ENCODE measurements around the gene RPL28.
A peak's percentile ranks its signal among the peaks of the same experiment; 100 is the strongest.
"Not testable (repeated sequence)": the region's sequence is repeated elsewhere in the genome, so short reads cannot be mapped to it uniquely, and the experiment has no call there.

RPL28 gene

DNA sequence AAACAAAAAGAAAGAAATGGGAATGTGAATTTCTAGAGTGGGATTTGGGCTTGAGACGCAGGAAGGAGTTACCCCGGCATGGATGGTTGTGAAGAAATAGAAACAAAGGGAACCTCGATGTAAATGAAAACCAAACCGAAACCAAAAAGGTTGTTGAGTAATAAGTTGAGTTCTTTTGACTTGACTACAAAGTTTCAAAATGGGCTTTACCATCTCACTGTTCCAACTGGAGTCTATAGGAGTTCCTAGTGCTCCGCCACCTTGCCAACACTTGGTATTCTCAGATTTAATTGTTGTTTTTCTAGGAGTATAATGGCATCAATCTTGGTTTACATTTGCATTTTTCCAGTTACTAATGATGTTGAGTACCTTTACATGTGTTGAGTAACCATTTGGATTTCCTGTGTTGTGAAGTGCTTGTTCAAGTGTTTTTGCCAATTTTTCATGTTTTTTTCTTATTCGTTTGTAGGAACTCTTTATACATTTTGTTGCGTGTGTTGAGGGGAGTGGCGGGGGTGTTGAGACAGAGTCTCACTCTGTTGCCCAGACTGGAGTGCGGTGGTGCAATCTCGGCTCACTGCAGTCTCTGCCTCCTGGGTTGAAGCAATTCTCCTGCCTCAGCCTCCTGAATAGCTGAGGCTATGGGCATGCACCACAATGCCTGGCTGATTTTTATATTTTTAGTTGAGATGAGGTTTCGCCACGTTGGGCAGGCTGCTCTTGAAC, 12.6 kb downstream of the RPL28 start:
- no peak for DNase-seq

DNA sequence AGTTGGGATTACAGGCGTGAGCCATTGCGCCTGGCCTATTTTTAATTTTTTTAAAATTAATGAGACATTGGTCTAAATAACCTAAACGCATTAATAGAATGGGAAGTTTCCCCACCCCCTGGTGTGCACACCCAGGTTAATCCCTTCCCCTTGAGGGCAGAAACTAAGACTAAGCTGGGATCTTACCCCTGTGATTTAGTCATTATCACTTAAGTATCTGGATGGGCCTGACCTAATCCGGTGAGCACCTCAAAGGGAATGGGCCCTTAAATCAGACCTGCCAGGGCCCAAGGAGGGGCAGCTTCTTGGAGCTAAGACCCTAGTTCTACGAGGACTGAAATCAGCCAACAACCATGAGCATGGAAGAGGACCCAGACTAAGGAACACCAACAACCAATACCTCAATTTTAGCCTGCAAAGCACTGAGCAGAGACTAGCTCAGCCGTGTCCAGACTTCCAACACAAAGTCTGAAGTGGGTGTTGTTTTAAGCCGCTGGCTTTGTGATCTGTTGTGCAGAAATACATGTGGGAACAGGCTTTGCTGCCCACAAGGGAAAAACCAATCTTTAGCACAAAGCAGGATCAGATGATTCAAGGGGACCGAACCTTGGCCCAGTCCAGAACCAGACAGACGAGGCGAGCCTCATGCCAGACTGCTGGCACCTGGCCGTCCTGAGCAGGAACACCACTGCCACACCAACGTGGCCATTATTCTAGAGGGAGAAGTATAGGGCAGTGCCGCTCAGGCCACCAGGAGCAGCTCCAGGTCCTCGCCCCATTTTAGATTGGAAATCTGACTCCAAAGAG, 14.8 kb downstream of the RPL28 start:
- no peak for DNase-seq

- not testable (repeated sequence) for DNase-seq
Measured at GRCh38 chr19:55401390-55401789, 15.7 kb downstream of the RPL28 start.

GRCh38 chr19:55402509-55402908, 16.8 kb downstream of the RPL28 start:
- DNase-seq: no peak

GRCh38 chr19:55405638-55406037, 19.9 kb downstream of the RPL28 start:
- DNase-seq: no peak

DNA sequence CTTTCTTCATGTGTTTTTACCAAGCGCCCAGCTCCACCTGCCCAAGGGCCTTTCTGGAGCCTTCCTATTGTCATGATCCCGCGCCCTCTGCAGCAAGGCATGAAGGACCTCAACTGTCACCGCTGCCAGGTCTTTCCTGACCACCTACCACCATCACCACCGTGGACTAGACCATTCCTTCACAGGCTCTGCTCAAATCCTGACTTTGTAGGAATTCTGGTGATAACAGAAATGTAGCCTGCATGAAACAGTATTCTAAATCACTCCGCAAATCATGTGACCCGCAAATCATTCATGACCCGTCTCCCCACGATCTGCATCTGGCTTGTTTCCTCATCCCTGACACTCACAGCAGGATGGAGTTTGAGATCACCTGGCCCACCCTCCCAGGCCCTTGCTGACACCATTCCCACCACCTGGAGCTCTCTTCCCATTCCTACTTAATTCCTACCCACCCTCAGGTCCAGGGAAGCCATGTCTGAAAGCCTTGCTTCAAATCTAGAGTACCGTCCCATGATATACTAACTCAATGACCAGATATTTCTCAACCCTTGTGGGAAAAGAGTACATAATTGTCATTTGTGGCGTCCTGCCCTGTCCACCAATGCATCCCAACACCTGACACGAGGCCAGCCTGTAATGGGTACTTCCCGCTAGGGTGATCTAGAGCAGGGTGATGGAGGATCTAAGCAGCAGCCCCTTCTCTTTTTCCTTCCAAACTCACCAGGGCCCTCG, 20.5 kb downstream of the RPL28 start:
- DNase-seq: no peak

- DNase-seq: peak in 1 of 2 donors; percentile 24
Measured at GRCh38 chr19:55406826-55407549, 21.3 kb downstream of the RPL28 start.

GRCh38 chr19:55407550-55407799, 21.7 kb downstream of the RPL28 start, which contains the start of gene UBE2S:
Gene UBE2S, minus strand, starts transcription at chr19:55407788. Its CDS starts 199 bp downstream, at chr19:55407589.
- not testable (repeated sequence) for DNase-seq

- DNase-seq: peak; percentile 93 to 96
Measured at GRCh38 chr19:55407800-55408532, 22.2 kb downstream of the RPL28 start.

DNA sequence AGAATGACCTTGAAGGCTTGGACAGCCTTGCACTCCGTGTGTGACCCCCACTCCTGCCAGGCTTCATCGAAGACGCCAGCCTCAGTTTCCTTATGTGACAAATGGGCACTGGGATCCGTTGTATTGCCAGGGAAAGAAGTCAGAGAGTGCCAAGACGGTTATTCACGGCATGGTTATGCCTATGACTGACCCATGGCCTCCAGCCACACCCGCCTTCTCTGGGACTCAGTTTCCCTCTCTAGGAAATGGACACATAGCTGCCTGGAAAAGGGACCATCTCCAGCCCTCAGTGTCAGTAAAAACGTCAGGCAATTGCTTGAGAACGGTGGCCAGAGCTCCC, 22.8 kb downstream of the RPL28 start:
- DNase-seq: no peak

DNA sequence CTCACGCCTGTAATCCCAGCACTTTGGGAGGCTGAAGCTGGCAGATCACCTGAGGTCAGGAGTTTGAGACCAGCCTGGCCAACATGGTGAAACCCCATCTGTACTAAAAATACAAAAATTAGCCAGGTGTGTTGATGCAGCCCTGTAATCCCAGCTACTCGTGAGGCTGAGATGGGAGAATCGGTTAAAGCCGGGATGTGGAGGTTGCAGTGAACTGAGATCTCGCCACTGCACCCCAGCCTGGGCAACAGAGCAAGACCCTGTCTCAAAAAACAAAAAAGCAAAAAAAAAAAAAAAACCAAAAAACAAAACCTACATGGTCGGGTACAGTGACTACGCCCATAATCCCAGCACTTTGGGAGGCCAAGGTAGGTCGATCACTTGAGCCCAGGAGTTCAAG, 23.4 kb downstream of the RPL28 start:
- not testable (repeated sequence) for DNase-seq

GRCh38 chr19:55410168-55410567, 24.4 kb downstream of the RPL28 start:
- no peak for DNase-seq

DNA sequence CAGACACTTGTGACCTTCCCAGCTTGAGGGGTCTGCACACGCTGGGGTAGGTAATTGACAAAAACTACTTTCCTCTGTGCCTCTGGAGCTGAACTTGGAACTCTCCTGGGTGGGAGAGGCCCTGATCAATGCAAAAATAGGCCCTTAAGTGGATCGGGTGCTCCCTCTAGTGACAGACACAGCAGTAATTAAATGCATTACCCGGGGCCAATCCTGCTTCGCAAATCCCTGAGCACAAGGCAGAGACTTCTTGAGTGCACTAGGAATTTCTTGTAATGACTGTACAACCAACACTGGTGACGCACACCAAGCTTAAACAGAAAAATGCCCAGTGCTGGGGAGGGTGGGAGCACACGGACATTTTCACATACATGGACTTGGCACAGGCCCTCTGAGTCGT, 32.5 kb downstream of the RPL28 start:
- DNase-seq: peak; percentile 41 to 63

DNA sequence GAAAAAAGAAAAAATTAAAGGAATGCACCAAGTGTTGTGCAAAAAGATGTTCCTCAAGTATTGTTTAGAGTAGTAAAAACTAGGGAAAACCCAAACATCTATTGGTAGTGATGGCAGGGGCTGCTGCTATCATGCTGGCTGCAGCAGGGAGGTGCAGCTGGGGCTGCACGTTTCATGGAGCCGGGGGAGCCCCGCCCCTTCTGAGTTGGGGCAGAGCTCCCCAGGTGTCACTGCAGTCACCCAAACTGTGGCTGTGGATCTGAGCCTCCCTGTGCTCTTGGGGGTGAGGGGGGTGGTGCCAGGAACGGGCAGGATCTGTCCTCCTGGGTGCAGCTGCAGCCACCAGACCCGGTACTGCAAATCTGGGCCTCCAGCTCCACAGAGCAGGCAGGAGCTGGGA, 33.4 kb downstream of the RPL28 start:
- no peak for DNase-seq

- no peak for DNase-seq
Measured at GRCh38 chr19:55419624-55420236, 34.0 kb downstream of the RPL28 start.

- DNase-seq: not testable (repeated sequence)
Measured at GRCh38 chr19:55421281-55421680, 35.5 kb downstream of the RPL28 start.

DNA sequence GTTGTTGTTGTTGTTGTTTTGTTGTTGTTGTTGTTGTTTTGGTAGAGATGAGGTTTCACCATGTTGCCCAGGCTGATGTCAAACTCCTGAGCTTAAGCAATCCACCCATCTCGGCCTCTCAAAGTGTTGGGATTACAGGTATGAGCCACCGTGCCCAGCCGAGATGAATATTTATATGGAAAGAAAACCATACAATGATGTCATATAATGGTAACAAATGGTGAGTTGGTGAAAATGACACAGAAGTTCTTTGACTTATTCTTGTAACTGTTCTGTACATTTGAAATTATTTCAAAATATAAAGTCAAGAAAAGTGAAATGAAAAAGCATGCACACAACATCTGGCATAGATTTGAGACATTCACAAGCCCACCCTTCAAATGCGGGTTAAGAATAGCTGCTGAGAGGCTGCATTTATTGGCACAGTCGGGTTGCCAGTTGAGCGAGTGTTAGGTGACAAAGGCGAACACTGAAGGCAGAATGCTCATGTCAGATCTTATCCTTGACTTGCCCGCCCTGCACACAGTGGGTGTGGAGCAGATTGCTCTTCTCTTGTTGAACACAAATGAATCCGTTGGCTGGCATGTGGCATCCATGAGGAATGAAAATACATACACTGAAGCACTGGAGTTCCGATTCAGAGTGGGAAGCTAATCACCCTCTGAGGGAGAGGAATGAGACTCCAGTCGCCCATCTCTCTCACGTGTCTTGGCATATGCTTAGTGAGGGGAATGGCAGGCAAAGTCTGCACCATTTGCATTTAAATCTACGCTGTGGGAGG, 37.7 kb downstream of the RPL28 start:
- DNase-seq: no peak

DNA sequence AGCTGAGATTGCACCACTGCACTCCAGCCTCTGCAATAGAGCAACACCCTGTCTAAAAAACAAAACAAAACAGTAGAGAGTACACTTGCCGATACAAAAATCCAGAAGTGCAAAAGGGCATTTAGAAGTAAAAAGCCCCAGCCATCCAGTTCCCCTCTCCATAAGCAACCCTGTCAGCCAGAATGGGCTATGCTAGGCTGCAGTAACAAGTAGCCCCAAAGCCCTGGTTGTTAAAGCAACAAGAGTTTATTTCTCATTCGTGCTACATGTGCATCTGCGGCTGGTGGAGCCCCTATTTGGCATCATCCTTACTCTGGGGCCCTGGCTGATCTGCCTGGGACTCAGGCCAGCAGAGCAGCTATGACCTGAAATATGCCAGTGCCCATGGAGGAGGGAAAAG, 38.8 kb downstream of the RPL28 start:
- DNase-seq: no peak

GRCh38 chr19:55426042-55426441, 40.3 kb downstream of the RPL28 start:
- no peak for DNase-seq

GRCh38 chr19:55431183-55431582, 45.5 kb downstream of the RPL28 start:
- DNase-seq: no peak

Data from activated CD4-positive, alpha-beta T cell treated with anti-CD3 and anti-CD28 coated beads for 4 hours (primary cell).